Raji (cell line): ENCODE results near the gene DMRTC2.

Experiments
- POLR2A ChIP-seq: IDR thresholded peaks from 2 replicates; pipeline ENCODE4 v1.6.1; 2011; ENCODE audit warnings: low read depth, low read length, control low read depth; ENCODE audit not compliant: insufficient read depth

DMRTC2 gene

GRCh38 chr19:41887711-41888382 is 43.0 kb downstream of the DMRTC2 start:
- no peak; the same call in 1 of the 2 replicates for TF ChIP-seq POLR2A

GRCh38 chr19:41888926-41889325 is 44.1 kb downstream of the DMRTC2 start:
- no peak for TF ChIP-seq POLR2A

- TF ChIP-seq POLR2A, result no peak
These were observed 45.1 kb downstream of the DMRTC2 start for GRCh38 chr19:41889896-41890295.

GRCh38 chr19:41890936-41891335 is 46.1 kb downstream of the DMRTC2 start:
- no peak for TF ChIP-seq POLR2A

GRCh38 chr19:41892173-41892902 is 47.5 kb downstream of the DMRTC2 start:
- TF ChIP-seq POLR2A, result no peak

- TF ChIP-seq POLR2A, result no peak
These were observed 49.1 kb downstream of the DMRTC2 start for GRCh38 chr19:41893899-41894298.

GRCh38 chr19:41894350-41894749 is 49.5 kb downstream of the DMRTC2 start:
- TF ChIP-seq POLR2A, result no peak

GRCh38 chr19:41895745-41896580 is 51.1 kb downstream of the DMRTC2 start:
- TF ChIP-seq POLR2A, result no peak

- TF ChIP-seq POLR2A, result no peak
These were observed 51.7 kb downstream of the DMRTC2 start for GRCh38 chr19:41896581-41896942.

- no peak for TF ChIP-seq POLR2A
These were observed 52.3 kb downstream of the DMRTC2 start for GRCh38 chr19:41897181-41897580.

- TF ChIP-seq POLR2A, result no peak
These were observed 53.0 kb downstream of the DMRTC2 start for GRCh38 chr19:41897820-41898219.

GRCh38 chr19:41898235-41898634 is 53.4 kb downstream of the DMRTC2 start:
- TF ChIP-seq POLR2A, result no peak
